Measurements from ENCODE around the gene SNX9.
"Not testable (repeated sequence)": the region's sequence is repeated elsewhere in the genome, so short reads cannot be mapped to it uniquely, and the experiment has no call there.

The SNX9 gene

DNA sequence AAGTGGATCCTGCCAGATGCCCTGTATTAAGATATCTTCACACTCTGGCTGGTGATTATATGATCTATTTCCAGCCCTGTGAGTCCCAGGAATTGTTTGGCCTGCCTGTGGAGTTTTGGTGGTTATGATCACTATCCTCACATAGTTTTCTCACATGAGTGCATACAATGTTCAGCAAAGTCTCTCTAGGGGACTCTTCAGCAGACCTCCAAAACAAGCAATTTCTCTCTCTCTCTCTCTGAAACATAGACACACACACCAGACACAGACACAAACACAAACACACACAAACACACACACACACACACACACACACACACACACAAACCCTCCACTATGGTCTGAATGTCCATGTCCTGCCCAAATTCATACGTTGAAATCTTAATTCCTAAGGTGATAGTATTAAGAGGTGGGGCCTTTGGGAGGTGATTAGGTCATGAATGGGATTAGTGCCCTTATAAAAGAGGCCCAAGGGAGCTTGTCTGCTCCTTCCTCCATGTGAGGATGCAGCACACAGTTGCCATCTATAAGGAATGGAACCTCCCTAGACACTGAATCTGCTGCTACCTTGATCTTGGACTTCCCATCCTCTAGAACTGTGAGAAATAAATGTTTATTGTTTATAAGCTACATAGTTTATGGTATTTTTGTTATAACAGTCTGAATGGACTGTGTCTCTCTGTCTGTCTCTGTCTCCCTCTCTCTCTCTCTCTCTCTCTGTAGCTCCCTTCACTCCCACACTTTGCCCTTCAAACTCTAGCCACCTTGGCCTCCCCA is 136.6 kb downstream of the SNX9 start:
- no peak for DNase-seq

DNA sequence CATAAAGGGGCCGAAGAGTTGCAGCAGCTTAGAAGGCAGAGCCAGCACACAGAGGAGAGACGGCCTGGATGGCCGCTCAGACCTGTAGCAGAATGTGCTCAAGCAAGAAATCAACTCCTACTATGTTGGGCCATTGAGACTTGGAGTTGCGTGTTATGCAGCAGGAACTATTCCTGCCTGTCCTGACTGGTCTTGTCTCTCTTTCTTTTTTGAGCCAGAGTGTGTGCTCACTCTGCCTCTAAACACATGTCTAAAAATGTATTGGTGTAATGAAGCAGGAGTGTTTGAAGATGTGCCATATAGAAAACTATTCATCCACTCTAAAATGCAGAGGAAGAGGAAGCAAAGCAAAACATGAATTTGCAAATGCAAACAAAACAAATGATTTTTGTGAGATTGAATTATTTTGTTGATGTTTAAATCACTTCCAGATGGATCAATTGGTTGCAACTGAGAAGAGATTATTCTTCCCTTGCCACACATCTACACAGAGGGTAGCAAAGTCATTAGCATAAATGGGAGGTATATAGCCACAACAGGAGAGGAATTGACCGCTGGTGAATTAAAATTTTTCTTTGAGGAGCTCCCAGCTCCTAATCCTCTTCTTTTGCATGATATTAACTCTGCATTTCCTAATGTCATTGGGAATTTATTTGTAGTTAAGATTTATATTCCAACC is 138.2 kb downstream of the SNX9 start:
- no peak for DNase-seq

DNA sequence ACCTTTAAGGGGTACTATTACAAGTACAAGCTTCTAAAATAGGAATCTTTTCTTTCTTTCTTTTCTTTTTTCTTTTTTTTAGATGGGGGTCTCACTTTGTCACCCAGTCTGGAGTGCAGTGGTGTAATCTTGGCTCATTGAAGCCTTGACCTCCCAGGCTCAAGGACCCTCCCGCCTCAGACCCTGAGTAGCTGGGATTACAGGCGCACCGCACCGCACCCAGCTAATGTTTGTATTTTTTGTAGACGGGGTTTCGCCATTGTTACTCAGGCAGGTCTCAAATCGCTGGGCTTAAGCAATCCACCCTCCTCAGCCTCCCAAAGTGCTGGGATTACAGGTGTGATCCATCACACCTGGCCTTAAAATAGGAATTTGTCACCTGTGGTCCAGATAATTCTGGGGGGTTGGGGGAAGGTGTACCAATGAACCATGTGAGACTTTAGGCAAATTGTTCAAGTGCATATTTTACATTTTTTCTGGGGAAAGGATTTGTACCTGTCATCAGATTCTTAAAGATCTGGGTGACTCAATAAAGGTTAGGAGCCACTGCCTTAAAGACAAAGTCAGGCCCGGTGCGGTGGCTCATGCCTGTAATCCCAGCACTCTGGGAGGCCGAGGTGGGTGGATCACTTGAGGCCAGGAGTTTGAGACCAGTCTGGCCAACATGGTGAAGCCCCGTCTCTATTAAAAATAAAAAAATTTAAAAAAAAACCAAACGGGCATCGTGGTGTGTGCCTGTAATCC is 139.0 kb downstream of the SNX9 start:
- no peak for DNase-seq

DNA sequence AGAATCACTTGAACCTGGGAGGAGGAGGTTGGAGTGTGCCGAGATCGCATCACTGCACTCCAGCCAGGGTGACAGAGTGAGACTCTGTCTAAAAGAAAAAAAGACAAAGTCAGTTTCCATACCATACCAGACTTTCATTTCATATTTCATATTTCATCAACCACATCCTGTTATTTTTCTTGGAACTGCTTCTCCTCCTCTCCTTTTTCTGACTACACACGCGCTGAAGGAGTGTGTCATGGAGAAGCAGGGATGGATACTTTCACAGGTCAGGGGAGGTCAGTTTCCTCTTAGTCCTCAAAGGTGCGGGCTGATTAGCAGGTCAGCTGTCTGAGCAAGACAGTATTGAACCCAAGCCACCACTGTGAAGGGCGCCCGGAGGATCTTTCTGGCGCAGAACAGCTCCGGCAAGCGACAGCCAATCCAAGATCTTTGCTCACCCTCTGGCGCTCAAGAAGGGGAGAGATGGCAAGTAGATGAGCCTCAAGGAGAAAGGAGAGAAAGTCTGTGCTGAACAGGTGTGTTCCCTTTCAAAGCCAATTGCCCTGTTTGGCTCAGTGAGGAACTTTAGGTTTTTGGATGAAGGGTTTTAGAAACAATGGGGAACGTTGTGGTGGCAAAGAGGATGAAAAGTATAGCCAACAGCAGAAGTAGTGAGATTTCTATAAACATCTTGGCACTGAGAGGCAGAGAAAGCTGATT is 139.7 kb downstream of the SNX9 start:
- no peak for DNase-seq

DNA sequence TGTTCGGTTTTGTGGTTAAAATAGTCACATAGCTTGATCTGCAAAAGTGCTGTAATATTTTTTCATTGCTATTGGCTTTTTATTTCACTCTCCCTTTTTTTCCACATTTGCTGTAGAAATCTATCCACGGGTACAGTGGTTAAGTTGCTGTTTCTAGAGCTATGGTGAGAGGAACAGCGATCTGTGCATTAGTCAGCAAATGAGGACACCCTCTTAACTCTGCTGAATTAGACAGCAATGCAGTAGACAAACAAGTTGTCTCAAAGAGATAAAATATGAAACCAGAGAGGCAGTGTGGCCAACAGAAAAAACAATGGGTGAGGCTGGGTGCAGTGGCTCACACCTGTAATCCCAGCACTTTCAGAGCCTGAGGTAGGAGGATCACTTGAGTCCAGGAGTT is 141.1 kb downstream of the SNX9 start:
- DNase-seq: no peak

DNA sequence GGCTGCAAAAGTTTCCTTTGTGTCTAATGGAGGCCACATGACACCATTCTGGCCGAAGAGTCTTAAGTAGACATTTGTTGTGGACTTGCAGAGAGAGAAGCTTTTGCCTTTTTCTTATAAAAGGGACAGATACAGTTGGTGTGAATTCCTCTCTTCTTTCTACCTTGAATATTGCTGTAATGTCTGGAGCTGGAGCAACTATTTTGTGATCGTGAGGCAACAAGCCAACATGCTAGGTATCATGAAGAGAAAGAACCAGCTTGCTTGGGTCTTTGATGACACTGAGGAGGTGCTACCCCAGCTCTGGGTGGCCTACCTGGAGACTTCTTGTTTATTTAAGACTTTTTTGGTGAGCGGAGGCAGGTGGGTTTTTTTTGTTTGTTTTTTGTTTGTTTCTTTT is 142.3 kb downstream of the SNX9 start:
- DNase-seq: no peak

DNA sequence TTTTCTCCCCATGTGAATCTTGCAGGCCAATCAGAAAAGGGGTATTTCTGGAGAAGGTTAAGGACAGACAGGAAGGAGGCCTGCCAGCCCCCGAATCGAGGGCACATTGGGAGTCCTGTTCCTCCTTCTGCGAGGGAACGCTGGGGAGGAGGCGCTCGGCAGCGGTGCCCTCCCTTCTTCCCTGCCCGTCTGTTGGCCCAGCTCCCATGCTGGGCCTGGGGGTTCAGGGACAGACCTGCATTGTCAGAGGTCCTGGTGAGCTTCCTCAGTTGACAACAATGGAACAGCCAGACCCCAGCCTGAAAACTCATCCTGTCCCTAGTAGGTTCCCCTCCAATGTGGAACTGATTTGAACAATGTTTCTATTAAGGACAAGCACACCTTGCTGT is 143.5 kb downstream of the SNX9 start:
- DNase-seq: no peak

DNA sequence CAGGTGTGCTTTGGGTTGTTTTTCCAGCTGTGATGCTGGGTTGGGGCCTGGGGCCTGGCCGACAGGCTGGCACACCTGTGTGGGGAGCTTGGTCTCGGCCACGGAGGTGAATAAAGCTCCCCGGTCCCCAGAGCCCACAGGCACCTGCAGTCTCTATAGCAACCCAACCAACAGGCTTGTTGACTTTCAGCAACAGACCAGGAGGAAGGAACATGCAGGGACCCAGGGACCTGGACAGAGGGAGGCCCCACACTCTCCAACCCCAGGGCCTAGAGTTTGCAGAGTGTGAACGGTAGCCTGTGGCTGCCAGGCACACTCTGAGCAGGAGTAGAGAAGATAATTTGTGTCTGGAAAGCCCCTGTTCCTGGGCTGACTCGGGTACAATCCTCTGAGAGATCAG is 144.0 kb downstream of the SNX9 start:
- DNase-seq: no peak

DNA sequence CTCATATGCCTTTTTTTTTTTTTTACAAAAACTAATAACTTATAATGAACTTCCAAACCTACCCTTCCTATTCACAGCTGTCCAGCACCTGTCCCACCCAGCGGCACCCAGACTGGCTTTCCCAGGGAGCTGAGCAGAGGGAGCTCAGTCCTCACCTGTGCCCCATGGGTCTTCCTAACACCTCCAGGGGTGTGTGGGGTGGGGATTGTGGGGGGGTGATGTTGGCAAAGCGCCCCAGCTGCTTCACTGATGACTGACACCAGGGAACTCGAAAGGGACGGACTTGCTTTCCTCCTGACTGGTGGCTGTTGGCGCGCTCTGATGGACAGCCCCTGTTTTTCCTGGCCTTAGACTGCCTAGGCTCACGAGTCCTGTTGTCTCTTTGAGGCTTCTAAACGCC is 144.4 kb downstream of the SNX9 start:
- DNase-seq: no peak

DNA sequence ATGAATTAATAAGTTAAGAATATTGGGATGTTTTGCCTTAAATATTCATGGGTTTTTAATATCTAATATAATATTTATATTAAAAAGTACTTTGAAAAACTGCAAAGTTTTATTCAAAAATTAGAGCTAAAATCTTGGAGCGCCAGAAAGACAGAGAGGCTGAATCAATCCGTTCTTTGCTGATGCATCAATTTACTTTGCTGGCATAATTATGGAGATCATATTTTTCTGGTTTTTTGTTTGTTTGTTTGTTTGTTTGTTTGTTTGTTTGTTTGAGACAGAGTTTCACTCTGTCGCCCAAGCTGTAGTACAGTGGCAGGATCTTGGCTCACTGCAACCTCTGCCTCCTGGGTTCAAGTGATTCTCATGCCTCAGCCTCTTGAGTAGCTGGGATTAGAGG is 149.1 kb downstream of the SNX9 start:
- DNase-seq: not testable (repeated sequence)

DNA sequence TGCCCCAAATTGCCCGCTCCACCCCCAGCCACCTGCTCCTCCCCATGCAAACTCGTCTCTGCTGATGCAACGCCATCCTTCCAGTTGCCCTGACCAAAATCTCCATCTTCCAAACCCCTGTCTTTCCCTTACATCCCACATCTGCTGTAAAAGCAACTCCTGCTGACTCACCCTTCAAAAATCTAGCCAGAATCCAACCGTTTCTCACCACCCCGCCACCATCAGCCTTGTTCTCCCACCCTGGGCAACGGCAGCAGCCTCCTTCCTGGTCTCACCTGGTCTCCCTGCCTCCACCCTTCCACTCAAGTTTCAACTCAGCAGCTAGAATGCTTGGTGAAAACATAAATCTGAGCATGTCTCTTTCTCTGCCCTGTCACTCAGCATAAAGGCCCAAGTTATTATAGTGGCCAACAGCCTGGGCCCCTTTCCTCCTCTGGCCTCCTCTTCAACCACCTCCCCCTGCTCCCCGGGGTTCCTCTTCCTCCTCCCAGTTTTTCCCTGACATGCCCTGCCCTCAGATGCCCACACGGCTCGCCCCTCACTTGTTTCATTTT is 151.4 kb downstream of the SNX9 start:
- DNase-seq: no peak

DNA sequence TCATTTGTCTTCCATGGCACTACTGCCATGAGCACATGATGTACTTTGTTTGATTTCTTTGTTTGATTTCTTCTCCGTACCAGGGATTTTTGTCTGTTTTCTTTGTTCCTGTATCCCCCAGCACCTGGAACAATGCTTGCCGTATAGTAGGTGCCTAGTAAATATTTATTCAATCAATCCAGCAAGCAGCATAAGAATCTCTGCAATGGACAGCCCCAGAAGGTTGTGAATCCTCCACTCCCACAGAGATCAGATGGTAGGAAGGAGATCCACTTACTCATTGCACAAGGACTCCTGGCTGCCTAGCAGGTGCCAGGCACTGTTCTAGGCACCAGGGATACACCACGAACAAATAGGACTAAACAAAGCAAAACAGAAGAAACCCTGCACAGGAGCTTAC is 151.9 kb downstream of the SNX9 start:
- DNase-seq: no peak

DNA sequence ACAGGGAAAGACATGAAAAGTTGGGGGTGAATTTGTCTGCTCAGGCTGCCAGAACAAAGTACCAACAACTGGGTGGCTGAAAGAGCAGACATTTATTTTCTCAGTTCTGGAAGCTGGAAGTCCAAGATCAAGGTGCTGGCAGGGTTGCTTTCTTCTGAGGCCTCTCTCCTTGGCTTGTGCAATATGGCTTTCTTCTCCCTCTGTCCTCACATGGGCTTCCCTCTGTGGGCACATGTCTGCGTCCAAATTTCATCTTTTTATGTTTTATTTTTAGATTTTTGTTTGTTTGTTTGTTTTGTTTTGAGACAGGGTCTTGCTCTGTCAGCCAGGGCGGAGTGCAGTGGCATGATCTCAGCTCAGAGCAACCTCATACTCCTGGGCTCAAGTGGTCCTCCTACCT is 152.4 kb downstream of the SNX9 start:
- DNase-seq: no peak

DNA sequence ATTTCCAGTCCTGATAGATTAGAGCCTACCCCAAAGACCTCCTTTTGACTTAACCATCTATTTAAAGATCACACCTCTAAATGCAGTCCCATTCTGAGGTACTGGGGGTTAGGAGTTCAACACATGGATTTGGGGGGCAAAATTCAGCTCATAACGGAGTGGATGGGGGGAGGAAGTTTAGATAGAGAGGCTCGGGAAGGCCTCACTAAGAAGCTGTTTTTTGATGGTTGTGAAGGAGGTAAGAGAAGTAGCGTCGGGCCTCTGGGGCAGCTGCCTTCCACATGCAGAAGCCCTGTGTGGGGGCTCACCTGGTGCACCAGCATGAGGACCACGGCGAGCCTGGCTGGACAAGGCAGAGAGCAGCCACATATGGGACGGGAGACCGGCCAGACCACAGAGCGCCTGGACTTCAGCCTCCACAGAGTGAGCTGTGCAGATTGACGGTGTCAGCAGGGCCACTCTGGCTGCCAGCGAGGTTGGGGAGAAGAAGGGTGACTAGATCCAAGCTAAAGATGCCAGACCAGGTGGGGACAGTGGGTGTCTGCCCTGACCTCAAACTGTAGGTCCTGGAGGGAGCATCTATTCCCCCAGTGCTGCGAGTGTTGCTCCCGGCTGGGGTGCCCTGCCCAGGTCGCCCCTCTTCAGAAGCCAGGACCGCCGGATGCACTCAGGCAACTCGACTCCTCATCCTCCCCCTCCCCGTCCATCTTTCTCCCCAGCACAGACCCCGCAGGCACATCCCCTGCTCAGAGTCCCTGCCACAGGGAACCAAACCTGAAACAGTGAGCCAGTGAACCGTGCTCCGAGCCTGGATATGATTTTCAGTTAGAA is 153.5 kb downstream of the SNX9 start:
- DNase-seq: no peak

DNA sequence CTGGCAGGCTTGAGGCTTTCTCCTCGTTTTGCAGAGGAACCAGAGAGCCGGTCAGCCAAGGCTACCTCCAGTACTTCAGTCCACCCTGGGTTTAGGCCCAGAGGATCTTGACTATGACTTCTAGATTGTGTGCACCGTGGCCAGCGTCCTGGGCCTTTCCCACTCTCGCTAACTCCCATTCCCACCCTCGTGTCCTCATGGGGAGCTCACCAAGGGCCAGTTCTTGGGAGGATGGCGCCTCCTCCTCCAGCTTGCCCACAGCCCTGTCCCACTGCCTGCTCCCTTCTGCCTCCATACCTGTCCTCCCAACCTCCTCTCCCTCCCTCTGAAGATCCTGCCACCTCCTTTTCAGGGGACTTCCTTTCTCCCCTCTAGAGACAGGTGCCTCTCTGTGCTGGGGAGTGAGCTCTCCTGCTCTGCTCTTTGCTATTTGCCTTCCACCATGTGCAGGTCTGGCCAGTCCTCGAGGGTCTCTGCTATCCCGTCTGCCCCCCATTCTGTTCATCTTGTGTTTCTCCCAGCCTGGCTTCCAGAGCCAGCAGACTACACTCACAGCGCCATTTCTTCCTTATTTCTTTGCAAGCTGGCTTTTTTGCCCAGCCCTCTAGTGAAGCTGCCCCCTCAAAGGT is 154.2 kb downstream of the SNX9 start:
- DNase-seq: no peak

DNA sequence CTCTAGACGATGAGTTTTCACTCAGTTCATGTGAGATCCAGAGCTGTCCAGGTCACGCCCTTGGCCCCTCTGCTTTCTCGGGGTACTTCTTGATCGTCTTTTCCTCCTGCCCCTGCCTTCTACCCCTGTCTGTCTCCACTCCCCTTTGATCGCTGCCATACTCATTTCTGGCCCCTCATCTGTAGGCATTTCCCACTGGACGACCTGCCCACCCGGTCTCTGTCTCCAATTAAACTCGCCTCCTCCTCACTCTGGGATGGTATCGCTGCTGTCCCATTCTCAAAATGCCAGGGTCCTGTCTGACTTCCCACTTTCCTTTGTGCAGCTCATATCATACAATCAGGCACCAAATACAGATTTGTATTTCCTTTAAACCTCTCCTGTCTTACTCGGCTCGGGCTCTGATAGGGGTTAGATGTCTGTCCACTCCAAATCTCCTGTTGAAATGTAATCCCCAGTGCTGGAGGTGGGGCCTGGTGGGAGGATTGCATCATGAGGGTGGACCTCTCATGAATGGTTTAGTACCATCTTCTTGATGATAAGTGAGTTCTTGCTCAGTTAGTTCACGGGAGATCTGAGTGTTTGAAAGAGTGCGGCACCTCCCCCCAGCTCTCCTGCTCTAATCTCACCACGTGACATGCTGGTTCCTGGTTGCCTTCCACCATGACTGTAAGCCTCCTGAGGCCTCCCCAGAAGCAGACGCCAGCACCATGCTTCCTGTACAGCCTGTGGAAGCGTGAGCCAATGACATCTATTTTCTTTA is 155.2 kb downstream of the SNX9 start:
- no peak for DNase-seq

DNA sequence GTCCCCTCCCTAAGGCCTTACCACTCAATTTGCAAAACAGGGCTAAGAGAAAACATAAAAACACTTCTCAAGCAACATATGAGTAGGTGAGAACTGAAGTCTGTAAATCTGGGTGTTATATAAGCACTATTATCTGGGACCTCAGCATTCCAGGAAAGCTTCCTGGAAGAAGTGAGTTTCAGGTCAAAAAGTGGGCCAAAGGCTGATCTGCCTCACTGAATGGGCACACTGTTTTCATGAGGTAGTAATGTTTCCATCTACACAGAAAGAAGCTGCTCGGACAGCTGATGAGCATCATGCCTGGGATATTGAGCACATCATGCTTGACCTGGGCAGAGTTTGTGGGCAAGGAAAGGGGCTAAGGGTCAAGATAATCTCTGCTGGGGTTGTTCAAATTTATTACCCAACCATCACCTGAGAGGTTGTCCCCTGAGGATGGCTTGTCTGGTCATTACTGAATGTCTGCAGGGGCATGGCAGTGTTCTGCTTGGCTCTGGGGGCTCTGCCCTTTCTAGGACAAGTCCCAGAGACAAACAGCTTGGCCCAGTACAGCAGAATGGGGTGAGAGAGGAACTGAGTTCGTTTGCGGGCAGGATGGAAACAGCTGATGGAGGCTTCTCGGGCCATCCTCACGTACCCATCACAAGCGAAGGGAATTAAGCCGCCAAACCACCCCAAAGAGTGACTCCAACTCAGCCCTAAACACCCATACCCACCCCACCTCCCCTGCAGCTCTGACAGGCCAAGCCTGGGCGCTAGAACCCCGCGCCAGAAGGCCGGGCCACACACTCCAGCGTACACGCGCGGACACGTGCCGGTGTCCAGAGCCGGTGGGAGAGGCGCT is 157.5 kb downstream of the SNX9 start:
- no peak for DNase-seq

DNA sequence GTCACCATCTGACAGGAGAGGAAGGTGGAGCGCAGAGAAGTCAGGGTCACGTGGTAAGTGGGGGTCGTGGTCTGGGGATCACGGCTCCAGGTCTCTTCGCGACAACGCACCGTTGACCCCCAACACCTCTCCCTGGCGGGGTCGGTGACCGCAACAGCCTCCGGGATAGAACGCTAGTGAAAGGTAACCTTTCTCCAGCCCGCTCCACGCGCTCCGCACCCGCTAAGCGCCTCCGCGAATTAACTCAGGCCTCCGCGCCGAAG is 158.0 kb downstream of the SNX9 start:
- no peak for DNase-seq

DNA sequence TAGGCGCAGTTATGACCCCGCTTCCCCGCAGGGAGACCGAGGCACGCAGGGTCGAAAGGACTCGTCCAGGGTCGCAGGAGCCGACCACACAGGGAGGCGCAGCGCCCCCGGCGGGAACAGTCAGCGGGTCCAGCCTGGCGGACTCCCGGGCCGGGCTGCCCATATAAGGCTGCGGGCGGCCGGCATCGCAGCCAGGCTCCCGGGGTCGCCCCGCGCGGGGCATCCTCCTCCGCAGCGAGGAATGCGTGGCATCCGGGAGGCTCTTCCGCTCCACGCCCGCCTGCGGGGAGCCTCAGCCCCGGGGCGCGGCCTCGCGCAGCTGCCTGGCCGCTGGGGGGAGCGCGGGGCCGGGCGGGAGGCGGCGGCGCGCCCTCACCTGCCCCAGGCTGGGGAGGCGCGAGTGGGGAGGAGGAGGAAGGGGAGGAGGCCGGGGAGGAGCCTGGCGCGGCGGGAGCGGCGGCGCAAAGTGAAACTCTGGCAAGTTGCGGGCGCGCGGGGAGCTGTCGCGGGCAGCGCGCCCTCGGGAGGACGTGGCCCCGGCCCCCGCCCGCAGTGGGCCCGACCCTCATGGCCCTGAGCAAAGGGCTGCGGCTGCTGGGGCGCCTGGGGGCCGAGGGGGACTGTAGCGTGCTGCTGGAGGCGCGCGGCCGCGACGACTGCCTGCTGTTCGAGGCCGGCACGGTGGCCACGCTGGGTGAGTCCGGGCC is 158.5 kb downstream of the SNX9 start, which contains the start of gene SYNJ2:
SYNJ2 (plus strand) TSS at position 469 of the 707 bp plus-strand sequence; CDS start at position 568, 99 bp downstream.
- peak; percentile 72 to 75 for DNase-seq
